Measurements from ENCODE around the gene RNPS1.
A peak's percentile ranks its signal among the peaks of the same experiment; 100 is the strongest.

RNPS1 gene, protein sequence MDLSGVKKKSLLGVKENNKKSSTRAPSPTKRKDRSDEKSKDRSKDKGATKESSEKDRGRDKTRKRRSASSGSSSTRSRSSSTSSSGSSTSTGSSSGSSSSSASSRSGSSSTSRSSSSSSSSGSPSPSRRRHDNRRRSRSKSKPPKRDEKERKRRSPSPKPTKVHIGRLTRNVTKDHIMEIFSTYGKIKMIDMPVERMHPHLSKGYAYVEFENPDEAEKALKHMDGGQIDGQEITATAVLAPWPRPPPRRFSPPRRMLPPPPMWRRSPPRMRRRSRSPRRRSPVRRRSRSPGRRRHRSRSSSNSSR

DNA sequence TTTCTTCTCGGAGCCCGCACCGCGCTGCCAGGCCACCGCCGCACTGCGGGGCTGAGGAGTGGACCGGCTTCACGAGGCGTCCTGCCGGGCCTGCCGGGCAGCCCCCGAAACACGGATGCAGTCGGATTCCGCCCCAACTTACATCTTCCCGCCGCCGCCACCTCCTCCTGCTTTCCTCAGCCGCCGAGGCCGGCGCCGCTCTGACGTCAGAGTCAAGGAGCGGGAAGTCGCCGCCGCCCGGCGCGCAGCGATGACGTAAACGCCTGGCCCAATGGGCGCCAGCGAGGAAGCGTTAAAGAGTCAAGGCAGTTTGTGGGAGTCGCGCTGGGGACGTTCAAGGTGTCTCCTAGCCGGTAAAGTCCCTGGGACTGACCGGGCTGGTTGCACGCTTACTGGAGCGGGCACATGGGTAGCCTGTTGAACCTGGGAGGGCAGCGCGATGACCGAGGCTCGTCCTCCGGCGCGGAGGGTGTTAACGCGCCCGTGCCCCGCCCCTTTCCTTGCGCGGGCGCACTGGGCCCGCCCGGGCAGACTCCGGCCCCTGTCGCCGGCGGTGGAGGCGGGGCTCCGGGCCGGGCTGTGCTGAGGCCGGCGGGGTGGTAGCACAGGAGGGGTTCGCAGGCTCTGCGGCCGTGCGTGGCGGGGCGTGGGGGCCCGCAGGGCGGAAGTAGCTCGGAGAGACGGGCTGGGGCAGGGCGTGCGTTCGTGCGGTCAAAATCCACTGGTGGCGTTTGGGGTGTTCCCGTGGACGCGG lies at the start of gene RNPS1:
Gene RNPS1 (minus strand): TSS at position 214 of the 754 bp plus-strand sequence. CDS start 3,483 bp downstream, outside the sequence.
- peak; percentile 95 for DNase-seq

DNA sequence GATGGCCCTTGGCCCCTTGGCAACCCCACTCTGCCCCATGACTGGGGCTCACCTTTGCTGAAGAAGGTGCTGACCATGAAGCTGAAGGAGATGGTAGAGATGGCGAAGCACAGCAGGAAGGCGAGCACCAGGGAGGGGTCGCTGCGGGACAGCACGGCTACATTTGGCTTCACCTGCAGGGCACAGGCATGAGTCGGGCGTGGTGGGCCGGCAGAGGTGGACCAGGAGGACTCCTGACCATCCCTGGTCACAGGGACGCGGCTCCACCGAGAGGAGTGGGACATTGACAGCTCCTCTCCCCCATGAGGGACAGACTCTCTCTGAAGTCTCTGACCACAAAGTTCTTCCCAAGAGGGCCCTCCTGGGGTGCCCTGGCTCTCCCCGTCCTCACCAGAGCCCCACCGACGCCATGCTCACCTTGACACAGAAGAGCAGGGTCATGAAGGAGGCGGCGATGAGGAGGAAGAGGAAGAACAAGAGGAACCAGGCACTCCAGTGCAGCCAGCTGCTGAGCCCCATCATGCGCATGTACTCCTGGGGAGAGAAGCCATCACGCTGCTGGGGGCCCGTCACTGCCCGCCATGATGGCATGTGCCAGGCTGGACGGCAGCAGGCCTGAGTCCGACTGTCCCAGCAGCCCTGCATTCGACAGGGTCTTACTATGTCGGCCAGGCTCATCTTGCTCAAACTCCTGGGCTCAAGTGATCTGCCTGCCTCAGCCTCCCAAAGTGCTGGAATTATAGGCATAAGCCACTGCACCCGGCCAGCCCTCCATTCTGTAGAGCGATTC lies 49.5 kb upstream of the RNPS1 start:
- no peak for DNase-seq

DNA sequence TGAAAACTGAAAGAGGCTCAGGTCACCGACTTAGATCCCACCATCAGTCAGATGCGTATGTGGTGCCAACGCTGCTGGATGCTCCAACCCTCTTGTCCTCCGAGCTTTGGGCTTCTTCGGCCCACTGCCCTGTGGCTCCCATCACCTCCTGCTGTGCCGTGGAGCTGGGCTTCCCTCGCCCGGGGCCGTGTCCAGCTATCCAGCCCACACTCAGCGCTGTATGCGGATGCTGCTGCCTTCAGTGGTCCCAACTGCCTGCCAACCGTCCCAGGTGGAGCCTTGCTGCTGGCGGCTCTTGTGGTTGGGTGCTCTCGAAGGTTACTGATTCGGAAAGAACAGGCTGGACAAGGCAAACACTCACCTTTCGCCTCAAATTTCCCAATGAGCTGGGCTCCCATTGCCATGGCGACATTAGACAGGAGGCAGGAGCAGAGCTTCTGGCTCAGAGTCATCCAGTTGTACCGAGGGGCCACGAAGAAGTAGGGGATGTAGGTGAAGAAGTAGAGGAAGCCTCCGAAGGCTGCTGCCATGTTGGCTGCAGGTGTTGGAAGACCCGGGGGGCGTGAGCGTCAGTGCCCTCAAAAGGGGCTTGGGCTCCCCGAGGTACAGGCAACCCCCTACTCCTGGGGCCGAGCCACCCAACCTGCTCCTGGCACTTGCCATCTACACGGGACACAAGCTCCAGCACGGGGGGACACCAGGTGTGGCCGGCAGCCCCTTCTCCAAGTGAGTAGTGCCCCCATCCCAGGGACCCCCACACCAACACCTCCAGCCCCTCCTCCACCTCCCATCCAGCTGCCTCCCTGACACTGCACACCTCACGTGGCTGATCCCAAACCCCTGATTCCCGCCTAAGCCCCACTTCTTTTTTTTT lies 40.4 kb upstream of the RNPS1 start:
- no peak for DNase-seq

DNA sequence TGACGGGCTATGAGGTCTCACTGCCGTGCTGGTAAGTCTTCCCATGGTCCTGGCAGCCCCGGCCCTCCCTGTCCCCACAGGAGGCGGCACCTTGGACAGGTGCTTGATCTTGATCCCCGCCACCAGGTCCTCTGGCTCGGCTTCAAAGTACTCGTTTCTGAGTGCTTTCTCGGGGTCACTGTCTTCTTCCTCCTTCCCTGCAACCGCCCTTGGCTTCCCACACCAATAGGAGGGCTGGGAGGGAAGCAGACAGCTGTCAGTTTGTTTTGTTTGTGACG lies 31.9 kb upstream of the RNPS1 start:
- no peak for DNase-seq

DNA sequence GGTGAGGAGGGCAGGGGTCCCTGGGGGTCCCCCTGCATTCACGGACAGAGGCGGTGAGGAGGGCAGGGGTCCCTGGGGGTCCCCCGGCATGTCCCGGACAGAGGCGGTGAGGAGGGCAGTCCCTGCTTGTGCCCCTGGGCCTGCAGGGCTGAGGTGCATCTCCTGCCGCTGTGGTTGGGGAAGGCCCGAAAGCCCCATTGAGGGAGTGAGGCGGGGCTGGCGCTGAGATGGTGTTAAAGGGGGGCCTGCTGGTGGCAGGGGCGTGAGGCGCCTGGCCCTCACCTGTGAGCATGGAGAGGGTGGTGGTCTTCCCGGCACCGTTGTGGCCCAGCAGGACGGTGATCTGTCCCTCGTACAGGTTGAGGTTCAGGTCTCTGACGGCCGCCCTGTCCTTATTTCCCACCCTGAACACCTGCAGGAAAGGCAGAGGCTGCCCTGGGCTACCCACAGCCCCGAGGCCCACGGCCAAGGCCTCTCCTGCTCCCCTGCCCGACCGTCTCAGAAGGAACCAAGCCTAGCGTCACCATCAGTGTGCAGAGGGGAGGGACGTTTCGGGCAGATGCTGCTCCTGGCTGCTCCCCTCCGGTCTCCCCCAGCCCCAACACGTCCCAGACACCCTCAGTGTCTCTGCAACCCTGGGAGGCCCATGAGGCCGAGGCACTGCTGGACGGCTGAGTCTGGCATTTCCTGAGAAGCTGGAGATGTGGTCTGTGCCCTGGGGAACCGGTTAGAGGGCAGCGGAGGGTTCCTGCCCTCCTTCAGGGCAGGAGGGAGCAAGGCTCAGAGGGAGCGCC lies 31.4 kb upstream of the RNPS1 start:
- DNase-seq, result no peak

DNA sequence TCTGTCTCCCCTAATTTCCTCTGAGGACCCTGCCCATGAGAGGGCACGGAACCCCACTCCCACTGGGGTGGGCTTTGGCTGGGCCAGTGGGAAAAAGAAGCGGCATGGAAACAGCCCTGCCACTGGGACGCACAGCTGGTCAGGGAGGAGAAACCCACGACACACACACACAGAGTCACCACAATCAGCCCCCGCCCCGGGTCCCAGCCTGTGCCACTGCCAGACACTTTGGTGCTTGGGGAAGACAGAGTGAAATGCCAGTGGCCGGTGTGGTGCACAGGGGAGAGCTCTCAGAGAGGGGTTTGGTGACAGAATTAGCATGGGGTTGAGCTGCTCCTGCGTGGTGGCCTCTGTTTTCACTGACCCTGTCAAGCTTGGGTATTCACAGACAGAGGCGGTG lies 30.7 kb upstream of the RNPS1 start:
- no peak for DNase-seq

DNA sequence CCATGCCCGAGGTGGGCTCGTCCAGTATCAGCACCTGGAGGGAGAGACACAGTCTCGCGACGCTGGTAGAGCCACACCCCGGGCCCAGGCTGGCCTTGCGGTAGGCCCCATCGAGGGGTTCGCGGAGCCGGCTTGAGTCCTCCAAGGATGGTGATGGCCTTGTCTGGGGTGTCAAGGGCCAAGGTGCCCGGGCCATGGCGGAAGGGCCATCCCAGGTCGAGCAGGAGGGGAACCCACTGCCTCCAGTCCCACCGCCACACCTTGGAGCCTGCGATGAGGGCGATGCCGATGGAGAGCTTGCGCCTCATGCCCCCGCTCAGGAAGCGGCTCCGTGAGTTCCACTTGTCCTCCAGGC lies 29.6 kb upstream of the RNPS1 start:
- no peak for DNase-seq

DNA sequence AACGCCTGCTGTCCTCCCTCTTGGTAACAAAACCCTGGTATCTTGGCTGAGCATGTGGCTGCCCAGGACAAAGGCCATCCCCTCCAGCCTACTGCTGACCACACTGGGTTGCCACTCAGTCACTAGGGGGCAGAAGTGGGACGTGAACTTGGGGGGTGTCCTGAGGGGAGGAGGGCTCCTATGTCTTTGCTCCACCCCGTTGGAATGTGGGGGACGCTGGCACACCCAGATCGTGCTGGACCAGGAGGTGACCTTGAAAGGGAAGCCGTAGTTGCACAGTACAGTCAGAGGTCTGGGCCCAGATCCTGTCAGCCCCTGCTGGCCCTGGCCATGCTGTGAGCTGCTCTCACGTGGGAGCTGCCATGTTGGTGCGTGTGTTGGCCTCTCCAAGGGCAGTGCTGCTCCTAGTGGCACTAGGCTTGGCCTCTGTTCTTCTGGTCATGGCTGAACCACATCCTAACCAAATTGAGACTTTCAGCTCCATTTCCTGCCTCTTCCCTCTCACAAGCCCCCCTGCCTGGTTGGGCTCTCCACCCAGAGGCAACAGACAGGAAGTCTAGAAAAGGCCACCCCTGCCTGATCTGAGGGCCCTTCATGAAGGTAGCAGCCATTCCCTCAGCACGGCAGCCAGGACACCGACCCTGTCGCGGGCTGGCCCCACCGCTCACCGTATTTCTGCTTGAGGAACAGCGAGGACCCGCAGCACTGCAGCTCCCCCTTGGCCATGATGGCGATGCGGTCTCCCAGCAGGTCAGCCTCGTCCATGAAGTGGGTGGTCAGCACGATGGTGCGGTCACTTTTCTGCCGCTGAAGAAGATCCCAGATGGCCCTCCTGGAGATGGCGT lies 29.0 kb upstream of the RNPS1 start:
- peak; percentile 13 for DNase-seq

DNA sequence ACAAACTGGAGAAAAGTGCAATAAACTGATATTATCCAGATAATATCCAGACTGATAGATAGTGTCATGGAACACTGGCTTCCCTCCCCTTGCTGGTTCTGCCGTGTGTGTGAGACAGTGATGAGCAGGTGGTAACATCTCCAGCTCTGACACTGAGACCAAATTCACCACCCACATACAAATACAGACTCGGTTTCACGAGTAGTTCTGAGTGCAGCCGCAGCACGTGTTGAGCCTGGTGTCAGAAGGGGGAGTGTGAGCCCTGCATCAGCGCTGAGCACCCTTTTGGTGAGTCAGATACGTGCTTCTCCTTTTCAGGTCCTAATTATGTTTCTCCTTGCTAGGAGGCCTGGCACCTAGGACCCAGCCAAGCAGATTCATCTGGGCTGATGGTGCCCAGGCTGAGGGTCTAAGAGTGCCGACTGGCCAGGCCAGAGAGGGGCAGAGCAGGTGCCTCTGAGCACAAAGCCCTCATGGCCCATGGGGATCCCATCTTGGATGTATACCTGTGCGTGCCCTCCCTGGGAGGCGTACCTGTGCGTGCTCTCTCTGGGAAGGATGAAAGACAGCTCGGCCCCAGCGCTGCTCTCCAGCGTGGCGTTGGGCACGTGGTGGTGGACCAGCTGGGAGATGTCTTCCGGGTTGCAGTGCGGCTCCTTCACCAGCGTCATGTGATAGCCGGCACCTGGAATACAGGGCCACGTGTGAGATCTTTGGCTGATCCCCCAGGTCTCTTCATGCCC lies 27.3 kb upstream of the RNPS1 start:
- peak; percentile 2 for DNase-seq

DNA sequence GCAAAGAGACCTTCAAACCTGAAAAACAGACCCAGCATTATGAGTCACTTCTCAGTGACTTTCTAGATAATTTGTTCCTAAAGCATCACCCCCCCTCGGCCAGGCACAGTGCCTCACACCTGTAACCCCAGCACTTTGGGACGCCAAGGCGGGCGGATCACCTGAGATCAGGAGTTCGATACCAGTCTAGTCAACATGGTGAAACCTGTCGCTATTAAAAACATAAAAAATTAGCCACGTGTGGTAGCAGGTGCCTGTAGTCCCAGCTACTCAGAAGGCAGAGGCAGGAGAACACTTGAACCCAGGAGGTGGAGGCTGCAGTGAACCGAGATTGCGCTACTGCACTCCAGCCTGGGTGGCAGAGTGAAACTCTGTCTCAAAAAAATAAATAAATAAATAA lies 24.3 kb upstream of the RNPS1 start:
- no peak for DNase-seq

DNA sequence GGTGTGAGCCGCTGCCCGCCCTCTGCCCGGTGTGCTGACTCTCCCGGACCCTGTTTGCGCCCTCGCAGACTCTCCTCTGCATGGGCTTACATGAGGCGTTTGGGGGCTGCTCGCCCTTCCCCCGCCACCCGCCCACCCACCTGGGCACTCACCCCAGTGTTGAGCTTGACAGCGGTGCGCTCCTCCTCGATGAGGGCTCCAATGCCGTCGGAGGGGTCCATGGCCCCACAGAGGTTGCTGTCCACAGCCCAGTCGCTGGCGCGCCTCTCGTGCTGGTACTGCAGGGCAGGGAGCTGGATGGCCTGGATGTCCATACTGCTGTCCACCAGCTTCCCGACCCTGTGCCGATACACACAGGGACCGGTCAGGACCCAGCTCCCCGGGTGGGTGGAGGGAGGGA lies 21.4 kb upstream of the RNPS1 start:
- no peak for DNase-seq

DNA sequence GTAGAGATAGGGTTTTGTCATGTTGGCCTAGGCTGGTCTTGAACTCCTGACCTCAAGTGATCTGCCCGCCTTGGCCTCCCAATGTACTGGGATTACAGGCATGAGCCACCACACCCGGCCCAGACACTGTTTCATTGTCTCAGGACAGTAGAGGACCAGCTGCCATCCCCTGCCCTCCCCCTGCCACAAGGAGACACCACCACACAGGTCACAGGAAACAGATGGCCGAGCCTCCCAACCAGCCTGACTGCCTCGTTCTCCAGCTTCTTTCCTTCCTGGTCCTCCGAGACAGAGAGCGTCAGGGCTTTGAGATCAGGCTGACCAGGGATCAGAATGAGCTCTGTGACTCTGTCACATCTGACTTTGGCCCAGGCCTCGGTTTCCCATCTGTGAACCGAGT lies 20.8 kb upstream of the RNPS1 start:
- no peak for DNase-seq

DNA sequence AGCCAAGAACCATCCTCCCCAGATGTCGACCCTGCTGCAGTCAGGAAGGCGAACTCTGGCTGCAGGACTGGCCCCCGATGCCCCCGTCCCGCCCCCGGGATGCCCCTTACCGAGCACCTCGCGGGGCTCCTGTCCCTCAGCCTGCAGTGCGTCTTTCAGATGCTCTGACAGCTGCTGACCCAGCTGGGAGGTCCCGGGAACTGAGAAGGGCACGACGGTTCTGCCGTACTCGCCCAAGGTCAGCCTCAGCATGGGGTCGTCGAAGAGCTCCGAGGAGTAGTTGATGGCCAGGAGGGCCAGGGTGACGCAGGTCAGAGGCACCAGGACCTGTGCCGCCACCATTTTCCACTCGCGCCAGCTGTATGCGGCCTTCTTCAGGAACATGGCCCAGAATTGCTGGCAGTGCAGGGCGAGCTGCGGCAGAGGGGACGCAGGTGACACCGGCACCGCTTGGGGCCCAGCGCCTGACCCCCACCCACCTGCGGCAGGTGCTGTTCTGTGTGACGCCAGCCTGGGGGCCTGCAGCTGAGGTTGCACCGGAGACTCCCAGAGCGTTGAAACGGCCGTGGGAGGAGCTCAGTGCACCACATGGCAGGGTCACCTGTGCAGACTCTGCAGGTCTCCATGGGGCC lies 20.1 kb upstream of the RNPS1 start:
- DNase-seq, result no peak

DNA sequence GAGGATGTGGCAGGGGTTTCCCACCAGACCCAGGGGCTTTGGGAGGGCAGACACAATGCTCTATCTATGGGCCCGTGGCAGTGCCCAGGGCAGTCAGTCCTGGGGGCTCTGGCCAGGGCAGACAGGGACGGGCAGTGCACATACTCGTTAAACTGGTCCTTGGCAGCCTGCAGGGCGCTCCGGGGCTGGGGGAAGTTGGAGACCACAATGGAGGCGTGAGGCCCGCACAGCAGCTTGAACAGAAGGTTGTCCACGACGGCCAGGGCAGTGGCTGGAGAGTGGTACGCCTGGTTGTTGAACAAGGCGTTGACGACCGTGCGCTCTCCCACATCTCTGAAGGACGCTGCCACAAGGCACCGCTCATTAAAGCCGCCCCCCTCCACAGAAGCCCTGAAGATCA lies 18.6 kb upstream of the RNPS1 start:
- DNase-seq, result no peak

DNA sequence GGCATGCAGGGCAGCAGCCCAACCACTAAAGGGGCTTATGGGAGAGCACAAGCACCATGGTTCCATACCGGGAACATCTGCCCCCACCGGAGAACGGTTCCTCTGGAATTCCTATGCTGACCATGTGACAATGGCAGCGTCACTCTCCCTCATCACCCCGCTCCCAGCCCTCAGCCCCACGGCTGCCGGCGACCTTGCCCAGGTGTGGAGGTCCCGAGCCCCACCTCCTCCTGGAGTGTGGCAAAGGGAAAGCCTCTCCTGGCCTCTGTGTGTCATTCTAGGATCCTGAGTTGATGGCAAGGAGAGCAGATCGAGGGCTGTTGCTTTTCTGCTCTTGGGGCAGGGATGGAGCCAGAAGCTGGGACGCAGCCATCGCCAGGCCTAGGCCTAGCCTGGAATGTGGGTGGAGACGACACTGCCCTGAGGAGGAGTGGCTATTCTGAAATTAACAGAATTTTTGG lies 17.8 kb upstream of the RNPS1 start:
- DNase-seq, result no peak

DNA sequence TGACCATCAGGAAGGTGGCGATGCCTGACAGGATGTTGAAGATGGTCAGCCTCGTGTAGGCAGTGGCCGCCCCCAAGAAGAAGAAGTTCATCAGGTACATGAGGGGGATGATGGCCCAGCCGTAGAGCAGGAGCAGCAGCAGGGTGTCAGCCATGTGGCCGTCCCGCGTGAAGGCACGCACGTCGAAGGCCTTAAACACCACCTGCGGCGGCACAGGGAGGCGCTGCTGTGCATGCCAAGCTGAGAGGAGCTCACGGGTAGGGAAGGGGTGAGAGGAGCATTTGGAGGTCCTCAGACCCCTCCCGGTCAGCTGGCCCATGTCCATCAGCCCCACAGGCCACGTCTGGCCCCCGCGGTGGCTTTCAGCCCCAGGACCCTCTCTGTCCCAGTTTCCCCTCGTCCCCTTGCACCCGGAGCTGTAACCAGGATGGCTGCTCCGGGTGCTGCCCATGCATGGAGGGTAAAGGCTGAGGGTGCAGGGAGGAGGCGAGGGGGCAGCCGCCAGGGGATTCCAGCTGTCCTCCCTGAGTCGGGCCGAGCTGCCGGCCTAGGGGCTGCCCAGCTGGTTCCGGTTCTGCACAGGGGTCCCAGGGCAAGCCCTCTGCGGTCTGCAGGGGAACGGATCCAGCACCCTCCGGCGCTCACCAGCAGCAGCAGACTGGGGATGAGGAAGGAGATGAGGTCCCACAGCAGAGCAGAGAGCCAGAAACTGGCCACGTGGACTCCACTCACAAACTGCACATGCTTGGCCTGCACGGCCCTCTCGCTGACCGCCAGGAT lies 17.1 kb upstream of the RNPS1 start:
- no peak for DNase-seq

DNA sequence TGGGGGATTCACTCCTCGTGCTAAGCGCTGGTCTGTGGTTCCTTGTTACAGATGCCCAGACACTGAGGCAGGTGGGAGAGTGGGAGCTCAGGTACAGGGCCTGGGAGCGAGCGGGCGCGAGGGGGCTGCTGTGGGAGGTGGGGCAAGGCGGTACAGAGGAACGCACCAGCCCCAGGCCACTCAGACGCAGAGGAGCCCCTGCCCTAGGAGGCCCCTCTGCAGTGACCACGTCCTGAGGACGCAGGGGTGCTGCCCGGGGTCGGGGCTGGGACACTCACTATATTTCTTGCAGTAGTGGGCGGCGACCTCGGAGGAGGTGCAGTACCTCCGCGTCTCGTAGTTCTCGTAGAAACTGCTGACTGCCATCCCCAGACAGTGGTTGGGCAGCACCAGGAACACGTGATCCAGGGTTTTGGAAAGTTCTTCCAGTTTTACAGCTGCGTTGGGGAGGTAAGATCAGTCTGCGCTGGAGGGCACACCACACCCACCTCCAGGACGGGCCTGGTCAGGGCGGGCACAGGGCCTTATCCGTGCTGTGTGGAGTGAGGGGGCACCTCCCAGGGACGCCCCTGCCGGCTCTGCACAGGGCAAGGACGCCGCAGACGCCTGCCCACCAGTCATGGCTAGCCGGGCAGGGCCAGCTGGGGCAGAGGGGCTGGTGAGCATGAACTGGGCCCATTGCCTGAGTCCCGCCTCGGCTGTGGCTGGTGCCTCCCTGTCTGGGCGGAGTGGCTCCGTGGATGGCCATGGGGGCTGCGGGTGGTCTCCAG lies 16.3 kb upstream of the RNPS1 start:
- DNase-seq, result no peak

DNA sequence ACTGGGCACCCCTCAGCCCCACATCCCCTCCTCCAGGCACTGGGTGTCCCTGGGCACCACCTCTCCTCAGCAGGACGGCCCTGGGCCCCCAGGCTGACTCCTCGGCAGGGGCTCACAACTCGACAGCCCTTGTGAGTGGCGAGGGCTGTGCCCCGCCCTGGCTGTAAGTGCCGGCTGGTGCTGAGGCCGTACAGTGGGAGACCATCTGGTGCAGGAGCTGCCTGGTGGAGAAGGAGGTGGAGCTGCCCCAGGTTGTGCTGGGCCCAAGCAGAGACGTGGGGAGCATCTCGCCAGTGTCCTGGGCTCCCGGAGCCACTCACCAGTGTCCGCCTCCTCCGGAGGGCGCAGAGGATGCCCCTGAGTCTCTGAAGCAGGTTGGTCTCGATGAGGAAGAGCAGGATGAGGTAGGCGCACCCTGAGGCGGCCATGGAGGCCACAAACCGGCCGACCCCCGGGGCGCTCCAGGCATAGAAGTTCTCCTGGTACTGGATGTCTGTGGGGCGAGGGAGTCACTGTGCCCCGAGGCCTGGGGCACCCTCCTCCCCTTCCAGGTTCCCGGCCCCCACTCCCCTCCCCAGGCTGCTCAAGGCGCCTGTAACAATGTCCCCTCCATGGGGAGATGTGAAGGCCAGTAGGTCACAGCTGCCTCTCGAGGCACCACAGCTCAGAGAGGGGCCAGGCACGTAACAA lies 15.1 kb upstream of the RNPS1 start:
- no peak for DNase-seq
